ENCODE data around the gene MEF2B. TPM values are rescaled to one million over a fixed set of nuclear protein-coding genes. Genes with fewer than 3 reads are reported as not detected.
A peak's percentile ranks its signal among the peaks of the same experiment; 100 is the strongest.
"Not testable (repeated sequence)": the region's sequence is repeated elsewhere in the genome, so short reads cannot be mapped to it uniquely, and the experiment has no call there.

The MEF2B gene
- total RNA-seq, 1 donor from 2014 or later, result 1.5 TPM

- peaks cover 3% of the 10 kb centered on the region for H3K9me3 Mint-ChIP-seq
- TF ChIP-seq CTCF (conservative IDR thresholded peaks at IDR 0.05), result no peak
- H3K27ac Mint-ChIP-seq (ENCODE audit: unreplicated experiment), result no peak overlapping the region
- no peaks in the 10 kb centered on the region for H3K36me3 Mint-ChIP-seq (ENCODE audit: low read depth)
- H3K27me3 Mint-ChIP-seq (ENCODE audit: low read depth), result peaks cover 5% of the 10 kb centered on the region
- peaks cover 21% of the 10 kb centered on the region for H3K4me1 Mint-ChIP-seq
- no peak for DNase-seq (ENCODE audit: low read depth, low spot score)
- peak overlapping the region; percentile 98 for H3K4me3 Mint-ChIP-seq
Observed at GRCh38 chr19:19137556-19138108, 32.4 kb downstream of the MEF2B start.

DNA sequence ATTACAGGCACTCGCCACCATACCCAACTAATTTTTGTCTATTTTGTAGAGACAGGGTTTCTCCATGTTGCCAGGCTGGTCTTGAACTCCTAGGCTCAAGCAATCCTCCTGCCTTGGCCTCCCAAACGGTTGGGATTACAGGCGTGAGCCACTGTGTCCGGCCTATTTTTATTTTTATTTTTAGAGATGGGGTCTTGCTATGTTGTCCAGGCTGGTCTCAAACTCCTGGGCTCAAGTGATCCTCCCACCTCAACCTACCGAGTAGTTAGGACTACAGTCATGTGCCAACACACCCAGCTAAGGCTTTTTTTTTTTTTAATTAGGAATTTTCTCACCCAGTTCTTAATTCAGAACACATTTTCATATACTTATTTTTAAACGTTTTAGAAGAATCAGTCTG lies 34.4 kb downstream of the MEF2B start:
- H3K36me3 Mint-ChIP-seq (ENCODE audit: low read depth); H3K4me3 Mint-ChIP-seq; H3K9me3 Mint-ChIP-seq; H3K27ac Mint-ChIP-seq (ENCODE audit: unreplicated experiment); DNase-seq (ENCODE audit: low read depth, low spot score); H3K27me3 Mint-ChIP-seq (ENCODE audit: low read depth): not testable (repeated sequence)
- peaks cover 21% of the 10 kb centered on the region for H3K4me1 Mint-ChIP-seq

GRCh38 chr19:19134687-19135158 lies 35.3 kb downstream of the MEF2B start:
- peak overlapping the region; percentile 62 for H3K4me3 Mint-ChIP-seq
- H3K36me3 Mint-ChIP-seq (ENCODE audit: low read depth), result peaks cover 7% of the 10 kb centered on the region
- no peak for DNase-seq (ENCODE audit: low read depth, low spot score)
- no peak for TF ChIP-seq CTCF (conservative IDR thresholded peaks at IDR 0.05)
- no peak overlapping the region for H3K27ac Mint-ChIP-seq (ENCODE audit: unreplicated experiment)
- H3K9me3 Mint-ChIP-seq, result peaks cover 5% of the 10 kb centered on the region
- H3K4me1 Mint-ChIP-seq, result peaks cover 21% of the 10 kb centered on the region
- H3K27me3 Mint-ChIP-seq (ENCODE audit: low read depth), result no peaks in the 10 kb centered on the region

GRCh38 chr19:19133985-19134384 lies 36.1 kb downstream of the MEF2B start:
- no peak for DNase-seq (ENCODE audit: low read depth, low spot score)
- H3K27ac Mint-ChIP-seq (ENCODE audit: unreplicated experiment), result no peak overlapping the region

GRCh38 chr19:19132912-19133311 lies 37.2 kb downstream of the MEF2B start:
- H3K27me3 Mint-ChIP-seq (ENCODE audit: low read depth), result no peaks in the 10 kb centered on the region
- H3K4me1 Mint-ChIP-seq, result peaks cover 11% of the 10 kb centered on the region
- TF ChIP-seq CTCF (conservative IDR thresholded peaks at IDR 0.05), result no peak
- peaks cover 3% of the 10 kb centered on the region for H3K9me3 Mint-ChIP-seq
- H3K4me3 Mint-ChIP-seq, result no peak overlapping the region
- H3K36me3 Mint-ChIP-seq (ENCODE audit: low read depth), result peaks cover 9% of the 10 kb centered on the region
- H3K27ac Mint-ChIP-seq (ENCODE audit: unreplicated experiment), result no peak overlapping the region
- no peak for DNase-seq (ENCODE audit: low read depth, low spot score)

More at GRCh38 chr19:19133985-19134384, 36.1 kb downstream of the MEF2B start:
- Mint-ChIP-seq H3K4me1 (peaks cover 21% of the 10 kb centered on the region), H3K27me3 (ENCODE audit: low read depth) (no peaks in the 10 kb centered on the region), H3K9me3 (peaks cover 5% of the 10 kb centered on the region), H3K36me3 (ENCODE audit: low read depth) (peaks cover 7% of the 10 kb centered on the region), H3K4me3 (no peak overlapping the region)
- no peak for TF ChIP-seq CTCF (conservative IDR thresholded peaks at IDR 0.05)

- TF ChIP-seq CTCF (conservative IDR thresholded peaks at IDR 0.05), result no peak
- no peaks in the 10 kb centered on the region for H3K27me3 Mint-ChIP-seq (ENCODE audit: low read depth)
- H3K4me3 Mint-ChIP-seq, result peak overlapping the region; percentile 10
- H3K27ac Mint-ChIP-seq (ENCODE audit: unreplicated experiment), result no peak overlapping the region
- peaks cover 5% of the 10 kb centered on the region for H3K9me3 Mint-ChIP-seq
- H3K36me3 Mint-ChIP-seq (ENCODE audit: low read depth), result peaks cover 10% of the 10 kb centered on the region
- peaks cover 2% of the 10 kb centered on the region for H3K4me1 Mint-ChIP-seq
- DNase-seq (ENCODE audit: low read depth, low spot score), result no peak
Observed at GRCh38 chr19:19131989-19132388, 38.1 kb downstream of the MEF2B start.
